Measurements from ENCODE around the gene LRIG1.

The LRIG1 gene

GRCh38 chr3:66406831-66407610, 93.8 kb downstream of the LRIG1 start:
- Histone ChIP-seq H3K9me3 (ENCODE audit: control insufficient read depth, insufficient read depth, low read length) (no peaks in the 10 kb centered on the region), H3K27ac (ENCODE audit: low read depth, low read length) (no peak overlapping the region), H3K4me3 (ENCODE audit: low read depth, low read length) (no peak overlapping the region), H3K27me3 (ENCODE audit: control insufficient read depth, insufficient read depth, low read length) (no peaks in the 10 kb centered on the region), H3K4me1 (ENCODE audit: control insufficient read depth, insufficient read depth, low read length) (peaks cover 12% of the 10 kb centered on the region), H3K36me3 (ENCODE audit: control insufficient read depth, insufficient read depth, low read length) (peaks cover 92% of the 10 kb centered on the region), H3K9ac (ENCODE audit: low read depth, low read length) (no peak overlapping the region)

DNA sequence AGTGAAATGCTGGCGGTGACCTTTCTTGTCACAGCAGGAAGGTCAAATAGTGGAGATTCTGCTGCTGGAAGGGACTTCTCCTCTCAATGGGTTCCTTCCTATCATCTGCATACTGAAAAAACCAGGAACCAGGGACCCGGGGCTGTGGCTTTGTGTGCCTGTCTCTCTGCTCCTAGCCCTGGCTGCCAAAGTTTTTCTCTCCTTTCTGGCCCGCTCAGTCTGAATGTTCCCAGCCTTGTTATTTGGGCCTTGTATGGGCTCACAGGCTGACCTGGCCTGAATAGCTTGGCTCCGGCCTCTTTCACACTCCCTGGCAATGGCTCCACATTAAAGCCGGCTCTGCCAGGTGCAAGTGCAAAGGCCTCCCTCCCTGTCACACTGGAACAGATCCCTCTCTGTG, 94.7 kb downstream of the LRIG1 start:
- H3K4me1 ChIP-seq (ENCODE audit: control insufficient read depth, insufficient read depth, low read length): peaks cover 13% of the 10 kb centered on the region
- H3K9me3 ChIP-seq (ENCODE audit: control insufficient read depth, insufficient read depth, low read length): no peaks in the 10 kb centered on the region
- H3K27me3 ChIP-seq (ENCODE audit: control insufficient read depth, insufficient read depth, low read length): no peaks in the 10 kb centered on the region
- no peak overlapping the region for H3K4me3 ChIP-seq (ENCODE audit: low read depth, low read length)
- H3K9ac ChIP-seq (ENCODE audit: low read depth, low read length): no peak overlapping the region
- H3K36me3 ChIP-seq (ENCODE audit: control insufficient read depth, insufficient read depth, low read length): peaks cover 93% of the 10 kb centered on the region
- H3K27ac ChIP-seq (ENCODE audit: low read depth, low read length): no peak overlapping the region

DNA sequence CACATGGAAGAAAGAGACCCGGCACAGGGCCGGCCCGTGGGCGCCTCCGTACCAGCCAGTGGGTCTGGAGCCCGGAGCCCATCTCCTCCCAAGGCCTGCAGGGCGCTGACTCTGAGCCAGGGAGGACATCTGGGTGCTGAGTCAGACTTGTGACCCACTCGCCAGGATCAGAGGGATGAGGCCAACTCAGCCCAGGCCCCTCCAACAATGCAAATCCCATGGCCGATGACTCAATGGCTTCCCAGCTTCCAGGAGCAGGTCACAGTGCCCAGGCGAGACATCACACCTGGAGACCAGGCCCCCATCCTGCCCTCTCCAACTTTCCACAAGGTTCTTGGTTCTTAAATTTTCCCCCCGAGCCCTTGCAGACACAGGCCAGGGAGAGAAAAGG, 95.1 kb downstream of the LRIG1 start:
- H3K4me1 ChIP-seq (ENCODE audit: control insufficient read depth, insufficient read depth, low read length): peaks cover 13% of the 10 kb centered on the region
- H3K9ac ChIP-seq (ENCODE audit: low read depth, low read length): no peak overlapping the region
- H3K27ac ChIP-seq (ENCODE audit: low read depth, low read length): no peak overlapping the region
- no peak overlapping the region for H3K4me3 ChIP-seq (ENCODE audit: low read depth, low read length)
- no peaks in the 10 kb centered on the region for H3K9me3 ChIP-seq (ENCODE audit: control insufficient read depth, insufficient read depth, low read length)
- no peaks in the 10 kb centered on the region for H3K27me3 ChIP-seq (ENCODE audit: control insufficient read depth, insufficient read depth, low read length)
- peaks cover 93% of the 10 kb centered on the region for H3K36me3 ChIP-seq (ENCODE audit: control insufficient read depth, insufficient read depth, low read length)

- H3K9me3 ChIP-seq (ENCODE audit: control insufficient read depth, insufficient read depth, low read length): no peaks in the 10 kb centered on the region
- H3K27me3 ChIP-seq (ENCODE audit: control insufficient read depth, insufficient read depth, low read length): no peaks in the 10 kb centered on the region
- H3K9ac ChIP-seq (ENCODE audit: low read depth, low read length): no peak overlapping the region
- H3K4me1 ChIP-seq (ENCODE audit: control insufficient read depth, insufficient read depth, low read length): peaks cover 13% of the 10 kb centered on the region
- H3K27ac ChIP-seq (ENCODE audit: low read depth, low read length): no peak overlapping the region
- peaks cover 92% of the 10 kb centered on the region for H3K36me3 ChIP-seq (ENCODE audit: control insufficient read depth, insufficient read depth, low read length)
- H3K4me3 ChIP-seq (ENCODE audit: low read depth, low read length): no peak overlapping the region
Measured at GRCh38 chr3:66404903-66405700, 95.7 kb downstream of the LRIG1 start.

DNA sequence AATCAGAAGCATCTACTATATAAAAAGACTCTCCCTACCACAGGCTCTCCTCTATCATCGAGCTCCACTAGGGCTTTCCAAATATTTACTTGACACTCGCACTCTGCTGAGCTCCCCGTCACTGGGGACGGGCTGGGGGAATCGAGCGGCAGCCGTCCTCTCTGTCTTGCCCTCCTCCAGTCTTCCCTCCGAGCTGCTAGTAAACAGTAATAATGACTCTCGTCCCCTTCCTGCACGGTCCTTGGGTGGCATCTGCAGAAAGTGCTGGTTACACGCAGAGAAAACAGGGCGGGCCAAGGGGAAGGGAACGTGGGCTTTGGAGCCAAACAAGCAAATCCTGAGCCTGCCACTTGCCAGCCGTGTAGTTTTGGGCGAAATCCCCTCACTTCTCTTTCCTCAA, 96.6 kb downstream of the LRIG1 start:
- Histone ChIP-seq H3K9me3 (ENCODE audit: control insufficient read depth, insufficient read depth, low read length) (no peaks in the 10 kb centered on the region), H3K27ac (ENCODE audit: low read depth, low read length) (no peak overlapping the region), H3K9ac (ENCODE audit: low read depth, low read length) (no peak overlapping the region), H3K36me3 (ENCODE audit: control insufficient read depth, insufficient read depth, low read length) (peaks cover 90% of the 10 kb centered on the region), H3K4me3 (ENCODE audit: low read depth, low read length) (no peak overlapping the region), H3K4me1 (ENCODE audit: control insufficient read depth, insufficient read depth, low read length) (peaks cover 13% of the 10 kb centered on the region), H3K27me3 (ENCODE audit: control insufficient read depth, insufficient read depth, low read length) (no peaks in the 10 kb centered on the region)

DNA sequence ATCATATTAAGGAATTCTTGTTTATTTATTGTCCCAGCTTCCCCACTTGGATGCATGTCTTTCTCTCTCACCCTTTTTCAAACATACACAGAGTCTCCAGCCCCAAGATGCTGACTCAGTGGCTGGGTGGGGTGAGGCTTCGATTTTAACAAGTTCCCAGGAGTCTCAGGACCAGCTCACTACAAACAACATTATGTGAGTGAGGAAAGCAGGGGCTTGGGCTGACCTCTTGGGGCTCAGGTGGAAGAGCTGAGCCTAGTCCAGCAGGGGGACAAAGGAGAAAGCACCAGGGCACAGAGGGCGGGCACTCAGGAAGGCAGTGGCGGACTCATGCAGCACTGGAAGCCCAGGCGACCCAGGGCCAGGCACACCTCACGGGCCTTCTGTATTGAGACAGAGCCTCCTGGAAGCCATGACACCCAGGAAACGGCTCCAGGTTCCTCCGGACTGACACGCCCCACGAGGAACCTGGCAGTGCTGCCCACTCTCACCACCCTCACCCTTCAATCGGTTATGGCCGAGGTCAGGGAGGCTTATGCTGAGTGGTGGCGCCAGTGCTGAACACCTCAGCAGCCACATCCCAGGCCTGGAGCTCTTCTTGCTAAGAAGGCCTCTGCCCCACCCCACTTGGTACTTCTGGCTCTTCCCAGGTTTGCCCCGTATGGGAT, 97.4 kb downstream of the LRIG1 start:
- H3K27ac ChIP-seq (ENCODE audit: low read depth, low read length): no peak overlapping the region
- H3K9me3 ChIP-seq (ENCODE audit: control insufficient read depth, insufficient read depth, low read length): no peaks in the 10 kb centered on the region
- peaks cover 91% of the 10 kb centered on the region for H3K36me3 ChIP-seq (ENCODE audit: control insufficient read depth, insufficient read depth, low read length)
- H3K4me1 ChIP-seq (ENCODE audit: control insufficient read depth, insufficient read depth, low read length): peaks cover 11% of the 10 kb centered on the region
- H3K27me3 ChIP-seq (ENCODE audit: control insufficient read depth, insufficient read depth, low read length): no peaks in the 10 kb centered on the region
- no peak overlapping the region for H3K4me3 ChIP-seq (ENCODE audit: low read depth, low read length)
- no peak overlapping the region for H3K9ac ChIP-seq (ENCODE audit: low read depth, low read length)

GRCh38 chr3:66402596-66403290, 98.1 kb downstream of the LRIG1 start:
- no peak overlapping the region for H3K27ac ChIP-seq (ENCODE audit: low read depth, low read length)
- H3K27me3 ChIP-seq (ENCODE audit: control insufficient read depth, insufficient read depth, low read length): no peaks in the 10 kb centered on the region
- H3K36me3 ChIP-seq (ENCODE audit: control insufficient read depth, insufficient read depth, low read length): peaks cover 94% of the 10 kb centered on the region
- H3K9me3 ChIP-seq (ENCODE audit: control insufficient read depth, insufficient read depth, low read length): no peaks in the 10 kb centered on the region
- peaks cover 5% of the 10 kb centered on the region for H3K4me1 ChIP-seq (ENCODE audit: control insufficient read depth, insufficient read depth, low read length)
- H3K4me3 ChIP-seq (ENCODE audit: low read depth, low read length): no peak overlapping the region
- H3K9ac ChIP-seq (ENCODE audit: low read depth, low read length): no peak overlapping the region

DNA sequence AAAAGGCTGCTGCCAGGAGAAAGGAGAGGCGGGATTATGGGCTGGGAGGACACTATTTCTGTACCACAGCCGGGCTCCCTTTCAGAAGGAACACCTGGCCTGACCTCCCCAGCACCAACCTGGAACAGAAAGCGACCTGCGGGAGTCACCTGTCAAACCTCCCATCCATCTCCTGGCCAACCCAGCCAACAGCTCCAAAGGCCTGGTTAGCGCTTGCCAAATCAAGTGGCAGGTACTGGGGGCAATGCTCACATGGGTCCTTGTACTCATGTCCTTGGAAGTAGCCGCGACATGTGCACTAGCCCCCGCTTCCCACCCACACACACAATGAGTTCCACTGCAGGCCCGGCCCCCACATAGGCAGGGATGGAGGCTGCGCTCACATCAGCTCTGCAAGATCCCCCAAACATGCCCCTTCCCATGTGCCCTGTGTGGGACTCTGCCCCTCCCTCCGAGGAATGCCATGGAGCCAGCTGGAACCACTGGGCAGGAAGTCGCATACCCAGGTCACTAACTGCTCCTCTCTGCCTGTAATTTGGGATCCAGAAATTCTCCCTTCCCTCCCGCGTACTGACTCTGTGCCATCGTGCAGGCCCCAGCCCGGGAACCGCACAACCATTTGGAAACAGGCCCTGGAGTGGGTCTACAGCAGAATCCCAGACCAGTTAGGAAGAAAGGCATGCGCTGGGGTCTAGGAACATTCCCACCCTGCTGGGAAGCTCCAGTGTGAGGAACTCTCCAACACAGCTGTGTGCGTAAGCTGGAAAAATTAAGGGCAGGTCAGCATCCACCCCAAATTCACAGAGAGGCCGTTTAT, 98.9 kb downstream of the LRIG1 start:
- Histone ChIP-seq H3K36me3 (ENCODE audit: control insufficient read depth, insufficient read depth, low read length) (peaks cover 95% of the 10 kb centered on the region), H3K4me1 (ENCODE audit: control insufficient read depth, insufficient read depth, low read length) (peaks cover 5% of the 10 kb centered on the region), H3K9ac (ENCODE audit: low read depth, low read length) (no peak overlapping the region)

DNA sequence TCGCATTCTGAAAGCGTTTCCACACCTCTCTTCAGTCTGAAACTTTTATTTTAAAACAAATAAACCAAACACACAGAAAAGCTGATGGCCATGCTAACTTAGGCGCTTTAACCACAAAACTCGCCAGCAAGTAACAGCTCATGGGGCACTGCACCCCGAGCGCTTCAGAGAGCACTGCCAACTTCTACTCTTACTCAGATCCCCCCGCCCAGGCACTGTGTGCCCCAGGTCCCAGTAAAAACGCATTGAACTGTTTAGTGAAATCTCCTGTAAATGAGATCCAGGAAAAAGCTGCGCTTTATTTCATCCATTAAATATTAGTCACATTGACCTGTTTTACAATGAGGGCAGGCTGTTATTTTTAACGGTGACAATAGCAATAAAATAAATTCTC, 99.7 kb downstream of the LRIG1 start:
- Histone ChIP-seq H3K27me3 (ENCODE audit: control insufficient read depth, insufficient read depth, low read length) (no peaks in the 10 kb centered on the region), H3K9ac (ENCODE audit: low read depth, low read length) (no peak overlapping the region), H3K4me1 (ENCODE audit: control insufficient read depth, insufficient read depth, low read length) (peaks cover 5% of the 10 kb centered on the region), H3K36me3 (ENCODE audit: control insufficient read depth, insufficient read depth, low read length) (peaks cover 95% of the 10 kb centered on the region), H3K9me3 (ENCODE audit: control insufficient read depth, insufficient read depth, low read length) (no peaks in the 10 kb centered on the region), H3K4me3 (ENCODE audit: low read depth, low read length) (no peak overlapping the region), H3K27ac (ENCODE audit: low read depth, low read length) (no peak overlapping the region)

More for the DNA sequence above, 98.9 kb downstream of the LRIG1 start:
- Histone ChIP-seq H3K27ac (ENCODE audit: low read depth, low read length) (no peak overlapping the region), H3K27me3 (ENCODE audit: control insufficient read depth, insufficient read depth, low read length) (no peaks in the 10 kb centered on the region), H3K4me3 (ENCODE audit: low read depth, low read length) (no peak overlapping the region), H3K9me3 (ENCODE audit: control insufficient read depth, insufficient read depth, low read length) (no peaks in the 10 kb centered on the region)

Measured in HUES48 (cell line).